Tibial nerve (tissue), 4 donors: ENCODE measurements around the gene PRRT1B. TPM values are rescaled to one million over a fixed set of nuclear protein-coding genes. Genes with fewer than 3 reads are reported as not detected.

ENCODE experiments used
- DNase-seq, 2 donors: peaks; one replicate each; pipeline ENCODE4 v3.0.0-alpha.2; 2019; ENCODE audit warnings: low spot score in 2 of 2
- H3K27ac ChIP-seq, 4 donors: fragments of 200-600 bp; sonication (generic) in 3 of 4; one replicate each; pipeline ENCODE4 v1.5.1; 2017 to 2019; ENCODE audit warnings: mild to moderate bottlenecking in 1 of 4
- H3K27me3 ChIP-seq, 2 donors: fragments of 200-600 bp; sonication (generic) in 1 of 2; one replicate each; pipeline versions ENCODE4 v1.5.1 to v1.6.0; 2017 to 2019
- H3K36me3 ChIP-seq, 3 donors: fragments of 200-600 bp; sonication (generic); one replicate each; pipeline ENCODE4 v1.5.1; 2018 to 2019
- H3K4me1 ChIP-seq, 4 donors: fragments of 200-600 bp; sonication (generic) in 3 of 4; one replicate each; pipeline ENCODE4 v1.5.1; 2017 to 2019
- H3K4me3 ChIP-seq, 4 donors: fragments of 200-600 bp; sonication (generic) in 3 of 4; one replicate each; pipeline ENCODE4 v1.5.1; 2017 to 2019; ENCODE audit warnings: mild to moderate bottlenecking in 1 of 4, moderate library complexity in 1 of 4
- H3K9me3 ChIP-seq, 4 donors: fragments of 200-600 bp; sonication (generic) in 3 of 4; one replicate each; pipeline ENCODE4 v1.5.1; 2017 to 2019
- EP300 ChIP-seq, 2 donors: sonication (generic); formaldehyde crosslinking; IDR thresholded peaks; one replicate each; pipeline ENCODE4 v1.6.1; 2017; ENCODE audit warnings: antibody characterized with exemption in 2 of 2, mild to moderate bottlenecking in 1 of 2
- POLR2A ChIP-seq, 2 donors: fragments of 450-650 bp; IDR thresholded peaks; one replicate each; pipeline ENCODE4 v1.6.1; 2017; ENCODE audit warnings: antibody characterized with exemption in 2 of 2, mild to moderate bottlenecking in 2 of 2, moderate library complexity in 2 of 2
- WGBS, 2 donors: methylation state at CpG; one replicate each; pipeline ENCODE4 v1.1.5; 2018; 5-methylcytosine and 5-hydroxymethylcytosine counted together
- total RNA-seq, 4 donors: library from RNA; depleted of rRNA; stranded (reverse); fragments of >200 nt; gene quantifications; one replicate each; pipeline ENCODE4 v1.1.0, GENCODE V29; 2016
- TF ChIP-seq, protein P1 (sequence below), 5 experiments: fragments of 200-600 bp in 3 of 5; fragments of 450-650 bp in 2 of 5; sonication (generic) in 3 of 5; IDR thresholded peaks; one replicate each; pipeline ENCODE4 v1.5.1; 2016 to 2019; ENCODE audit warnings: antibody characterized with exemption in 5 of 5, mild to moderate bottlenecking in 3 of 5, moderate library complexity in 2 of 5

The PRRT1B gene
- total RNA-seq, 4 donors from 2014 or later = not detected

DNA sequence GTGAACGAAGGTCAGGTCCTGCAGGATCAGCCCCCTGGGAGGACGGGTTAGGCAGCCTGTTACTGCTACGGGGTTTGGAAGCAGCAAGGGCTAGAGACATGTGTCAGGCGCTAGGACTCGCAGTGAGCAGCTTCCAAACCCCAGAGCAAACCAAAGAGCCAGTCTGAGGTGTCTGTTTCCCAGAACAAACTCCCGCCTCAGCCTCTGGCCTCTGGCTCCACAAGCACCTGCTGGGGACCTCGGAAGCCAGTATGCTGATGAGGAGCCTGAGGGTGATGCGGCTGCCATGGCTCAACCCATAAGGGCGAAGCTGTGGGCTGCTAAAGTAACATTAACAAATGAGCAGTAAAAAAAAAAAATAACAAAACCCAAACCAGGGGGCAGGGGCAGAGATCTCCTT, 35.0 kb downstream of the PRRT1B start:
- no peaks in the 10 kb centered on the region for H3K27me3 ChIP-seq
- no peak for TF ChIP-seq POLR2A (IDR thresholded peaks at IDR 0.05)
- TF ChIP-seq, protein P1, sequence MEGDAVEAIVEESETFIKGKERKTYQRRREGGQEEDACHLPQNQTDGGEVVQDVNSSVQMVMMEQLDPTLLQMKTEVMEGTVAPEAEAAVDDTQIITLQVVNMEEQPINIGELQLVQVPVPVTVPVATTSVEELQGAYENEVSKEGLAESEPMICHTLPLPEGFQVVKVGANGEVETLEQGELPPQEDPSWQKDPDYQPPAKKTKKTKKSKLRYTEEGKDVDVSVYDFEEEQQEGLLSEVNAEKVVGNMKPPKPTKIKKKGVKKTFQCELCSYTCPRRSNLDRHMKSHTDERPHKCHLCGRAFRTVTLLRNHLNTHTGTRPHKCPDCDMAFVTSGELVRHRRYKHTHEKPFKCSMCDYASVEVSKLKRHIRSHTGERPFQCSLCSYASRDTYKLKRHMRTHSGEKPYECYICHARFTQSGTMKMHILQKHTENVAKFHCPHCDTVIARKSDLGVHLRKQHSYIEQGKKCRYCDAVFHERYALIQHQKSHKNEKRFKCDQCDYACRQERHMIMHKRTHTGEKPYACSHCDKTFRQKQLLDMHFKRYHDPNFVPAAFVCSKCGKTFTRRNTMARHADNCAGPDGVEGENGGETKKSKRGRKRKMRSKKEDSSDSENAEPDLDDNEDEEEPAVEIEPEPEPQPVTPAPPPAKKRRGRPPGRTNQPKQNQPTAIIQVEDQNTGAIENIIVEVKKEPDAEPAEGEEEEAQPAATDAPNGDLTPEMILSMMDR (IDR thresholded peaks at IDR 0.05) = no peak
- no peak for TF ChIP-seq EP300 (IDR thresholded peaks at IDR 0.05)
- no peak for DNase-seq
- H3K36me3 ChIP-seq = peaks cover 4 to 100% (median 33%) of the 10 kb centered on the region in 3 donors
- WGBS, 2 donors = 91 to 96% methylated on average over 9 of the region's 9 CpGs
- no peak overlapping the region for H3K27ac ChIP-seq
- no peaks in the 10 kb centered on the region for H3K4me1 ChIP-seq
- no peak overlapping the region for H3K4me3 ChIP-seq
- H3K9me3 ChIP-seq = no peaks in the 10 kb centered on the region

DNA sequence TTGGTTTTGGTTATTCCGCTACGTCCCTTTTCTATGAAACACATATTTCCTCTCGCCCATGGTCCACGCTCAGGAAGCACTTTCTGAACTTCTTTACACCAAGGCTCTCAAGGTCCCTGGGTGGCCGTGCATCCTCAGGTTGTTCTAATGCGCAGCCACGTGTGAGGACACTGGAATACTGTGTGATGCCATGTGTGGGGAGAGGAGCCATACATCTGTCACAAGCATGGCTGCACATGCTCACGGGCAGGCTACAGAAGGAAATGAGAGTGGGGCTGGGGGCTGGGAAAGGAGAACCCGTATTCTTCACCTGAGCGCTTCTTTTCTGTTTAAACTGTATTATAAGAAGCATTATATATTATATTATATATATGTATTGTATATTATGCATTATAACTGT, 36.7 kb downstream of the PRRT1B start:
- Histone ChIP-seq H3K9me3 (no peaks in the 10 kb centered on the region), H3K27me3 (no peaks in the 10 kb centered on the region), H3K27ac (no peak overlapping the region), H3K4me3 (no peak overlapping the region), H3K4me1 (no peaks in the 10 kb centered on the region), H3K36me3 (peaks cover 4 to 90% (median 33%) of the 10 kb centered on the region in 3 donors)
- no peak for DNase-seq
- TF ChIP-seq POLR2A (IDR thresholded peaks at IDR 0.05) = no peak
- TF ChIP-seq EP300 (IDR thresholded peaks at IDR 0.05) = no peak
- TF ChIP-seq, protein P1 (IDR thresholded peaks at IDR 0.05) = no peak
- WGBS, 2 donors = 89 to 92% methylated on average over 10 of the region's 10 CpGs

DNA sequence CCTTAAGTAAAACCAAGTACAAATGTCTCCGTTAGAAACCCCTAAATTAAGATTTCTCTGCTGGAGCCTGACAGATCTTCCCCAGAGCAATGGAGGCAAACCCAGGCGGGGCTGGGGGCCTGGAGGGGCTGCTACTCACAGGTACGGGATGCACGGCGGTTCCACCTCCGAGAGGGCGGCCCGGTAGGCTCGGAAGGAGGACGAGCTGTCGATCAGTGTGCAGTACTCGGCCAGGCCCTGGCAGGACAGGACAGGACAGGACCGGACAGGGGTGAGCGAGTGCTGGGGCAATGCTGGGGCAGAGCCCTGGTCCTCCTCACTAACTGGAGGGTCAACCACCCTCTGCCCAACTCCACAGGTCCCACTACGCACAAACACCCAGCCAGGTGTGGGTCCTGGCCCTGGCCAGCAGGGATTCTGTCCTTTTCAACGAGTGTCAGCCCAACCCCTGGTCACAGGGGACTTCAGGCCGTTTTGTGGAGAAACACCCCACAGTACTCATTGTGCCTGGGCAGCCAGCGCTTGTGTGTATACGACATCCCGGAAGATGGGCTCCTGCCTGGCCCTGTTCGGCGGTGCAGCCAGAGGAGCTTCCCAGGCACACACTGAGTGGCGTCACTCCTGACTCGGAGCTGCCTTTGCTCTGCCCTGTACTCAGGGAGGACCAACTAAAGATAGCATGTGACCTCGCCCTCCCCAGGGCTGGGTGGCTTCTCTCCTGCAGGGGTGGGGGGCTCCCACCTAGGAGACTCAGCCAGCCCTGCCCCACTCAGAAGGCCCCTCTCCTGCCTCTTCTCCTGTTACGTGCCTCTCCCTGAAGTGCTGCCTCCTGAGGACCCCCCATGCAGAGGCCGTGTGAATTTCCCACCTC, 37.4 kb downstream of the PRRT1B start:
- Histone ChIP-seq H3K4me1 (no peaks in the 10 kb centered on the region), H3K4me3 (no peak overlapping the region), H3K27ac (no peak overlapping the region), H3K27me3 (no peaks in the 10 kb centered on the region), H3K36me3 (peaks cover 4 to 90% (median 34%) of the 10 kb centered on the region in 3 donors), H3K9me3 (no peaks in the 10 kb centered on the region)
- TF ChIP-seq, protein P1 (IDR thresholded peaks at IDR 0.05) = no peak
- TF ChIP-seq POLR2A (IDR thresholded peaks at IDR 0.05) = no peak
- TF ChIP-seq EP300 (IDR thresholded peaks at IDR 0.05) = no peak
- DNase-seq = no peak
- 88% methylated on average over 17 to 26 of the region's 27 CpGs for WGBS, 2 donors

DNA sequence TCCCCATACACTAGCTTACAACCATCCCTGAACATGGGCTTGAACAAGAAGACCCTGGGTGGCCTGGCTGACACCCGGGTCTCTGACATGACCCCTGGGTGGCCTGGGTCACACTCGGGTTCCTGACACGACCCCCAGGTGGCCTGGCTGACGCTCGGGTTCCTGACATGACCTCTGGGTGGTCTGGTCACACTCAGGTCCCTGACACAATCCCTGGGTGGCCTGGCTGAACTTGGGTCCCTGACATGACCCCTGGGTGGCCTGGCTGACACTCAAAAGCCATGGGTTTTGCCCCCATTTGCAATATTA, 38.0 kb downstream of the PRRT1B start:
- no peak overlapping the region for H3K4me3 ChIP-seq
- H3K27me3 ChIP-seq = no peaks in the 10 kb centered on the region
- H3K4me1 ChIP-seq = no peaks in the 10 kb centered on the region
- whole genome bisulfite sequencing, 2 donors = 47 to 53% methylated on average over 5 of the region's 5 CpGs
- H3K9me3 ChIP-seq = no peaks in the 10 kb centered on the region
- no peak for DNase-seq
- H3K36me3 ChIP-seq = peaks cover 4 to 90% (median 40%) of the 10 kb centered on the region in 3 donors
- no peak for TF ChIP-seq POLR2A (IDR thresholded peaks at IDR 0.05)
- TF ChIP-seq, protein P1 (IDR thresholded peaks at IDR 0.05) = no peak
- TF ChIP-seq EP300 (IDR thresholded peaks at IDR 0.05) = no peak
- H3K27ac ChIP-seq = no peak overlapping the region

DNA sequence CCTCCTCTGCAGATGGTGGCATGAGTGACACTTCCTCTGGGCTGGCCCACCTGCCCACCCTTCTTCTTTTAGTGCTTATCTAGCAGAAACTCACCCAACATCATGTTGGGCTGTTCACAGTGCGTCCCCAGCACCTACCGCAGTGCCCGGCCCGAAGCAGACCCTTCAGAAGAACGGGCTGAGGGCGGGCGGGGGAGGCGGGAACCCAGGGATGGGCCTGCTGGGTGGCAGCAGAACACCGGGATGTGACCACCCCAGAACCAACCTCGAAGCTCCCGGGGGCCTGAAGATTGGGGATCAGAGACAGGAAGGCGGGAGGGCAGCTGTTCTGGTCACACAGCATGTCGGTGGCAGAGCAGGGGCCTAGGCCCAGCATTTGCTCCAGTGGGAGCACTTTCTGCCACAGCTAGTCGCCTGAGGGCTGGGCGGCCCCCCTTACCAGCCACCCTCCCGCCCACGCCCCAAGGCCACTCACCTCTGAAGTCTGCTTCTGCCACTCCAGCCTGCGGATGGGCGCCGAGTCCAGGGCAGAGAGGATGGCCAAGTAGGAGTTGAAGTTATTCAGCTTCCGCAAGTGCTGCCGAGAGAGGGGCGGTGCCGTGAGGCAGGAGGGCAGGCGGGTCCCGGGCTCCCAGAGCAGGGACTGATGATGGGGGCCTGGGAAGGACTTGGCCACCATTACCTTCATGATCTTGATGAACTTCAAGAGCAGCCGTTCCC, 38.7 kb downstream of the PRRT1B start:
- Histone ChIP-seq H3K27ac (no peak overlapping the region), H3K4me3 (no peak overlapping the region), H3K9me3 (no peaks in the 10 kb centered on the region), H3K36me3 (peaks cover 4 to 90% (median 43%) of the 10 kb centered on the region in 3 donors), H3K27me3 (no peaks in the 10 kb centered on the region), H3K4me1 (no peaks in the 10 kb centered on the region)
- WGBS, 2 donors = 89 to 93% methylated on average over 23 to 27 of the region's 27 CpGs
- TF ChIP-seq POLR2A (IDR thresholded peaks at IDR 0.05) (no peak), EP300 (IDR thresholded peaks at IDR 0.05) (no peak)
- TF ChIP-seq, protein P1 (IDR thresholded peaks at IDR 0.05) = no peak
- DNase-seq = no peak
